ENCODE measurements around the gene OST4.

DNA sequence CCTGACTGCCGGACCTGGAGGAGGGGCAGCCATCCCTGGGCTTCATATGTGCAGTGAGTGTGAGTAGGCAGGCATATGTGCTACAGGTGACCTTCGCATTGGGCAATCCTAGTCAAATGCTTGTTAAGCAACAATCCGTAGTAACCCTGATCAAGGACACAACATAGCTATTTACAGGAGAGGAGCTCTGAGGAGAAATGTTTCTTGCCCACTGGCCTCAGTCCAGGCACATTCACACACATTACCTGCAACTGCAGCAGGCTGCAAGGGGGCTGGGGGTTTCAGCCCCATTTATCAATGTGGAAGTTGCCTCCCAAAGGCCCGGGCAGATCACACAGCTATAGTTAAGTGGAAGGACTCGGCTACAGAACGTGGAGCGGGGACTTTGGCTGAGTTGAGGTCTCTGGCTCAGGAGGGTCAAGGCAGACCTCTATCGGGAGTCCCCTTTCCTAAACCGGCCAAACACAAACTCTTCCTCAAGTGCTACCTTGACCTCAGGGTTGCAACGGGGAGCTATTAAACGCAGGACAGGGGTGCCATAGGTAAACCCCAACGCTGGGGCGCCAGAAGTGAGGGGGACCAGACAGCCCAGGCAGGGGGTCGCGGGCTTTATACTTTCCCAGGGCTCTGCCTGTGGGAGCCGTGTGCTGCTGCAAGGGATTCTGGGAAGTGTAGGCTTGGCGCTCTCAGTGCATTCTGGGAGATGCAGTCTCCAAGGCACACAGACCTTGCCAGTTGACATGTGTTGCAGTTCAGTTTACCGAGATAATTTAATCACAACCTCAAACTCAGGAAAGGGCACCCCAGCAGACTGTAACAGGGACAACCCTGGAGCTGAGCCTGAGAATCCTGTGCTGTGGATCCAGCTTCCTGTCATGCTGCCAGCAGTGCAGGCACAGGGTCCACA lies 24.5 kb upstream of the OST4 start:
- TF ChIP-seq CTCF (optimal IDR thresholded peaks at IDR 0.05 in 1 of 3, IDR thresholded peaks at IDR 0.05 in 1 of 3, conservative IDR thresholded peaks at IDR 0.05 in 1 of 3; ENCODE audit: extremely low read depth in 1 of 3, insufficient read depth in 2 of 3, low read length in 3 of 3) (no peak), EZH2 (IDR thresholded peaks at IDR 0.05; ENCODE audit: low read length) (no peak)
